MCF 10A (cell line): Measurements from ENCODE around the gene DNAJB9. TPM values are rescaled to one million over a fixed set of nuclear protein-coding genes. Genes with fewer than 3 reads are reported as not detected.

Source experiments
- BruUV-seq: library from RNA; stranded (reverse); fragments of 400-500 nt; replicated peaks from 2 replicates; lab custom pipeline; 2021; lab: Mats Ljungman, UMichigan
- CTCF ChIA-PET: fragments of 300-600 bp; sonication (Branson Sonifier 250); formaldehyde crosslinking; extraction: SDS; loops from one replicate; lab custom pipeline; 2021; ENCODE audit warnings: antibody characterized with exemption, inconsistent platforms; lab: Yijun Ruan, JAX
- POLR2A ChIA-PET: fragments of 300-600, 350-650 bp; sonication (Branson Sonifier 250); formaldehyde crosslinking; extraction: SDS; loops from one replicate; lab custom pipeline; 2020; ENCODE audit warnings: antibody characterized with exemption, inconsistent platforms; lab: Yijun Ruan, JAX
- DNase-seq: peaks from one replicate; pipeline ENCODE4 v3.0.0-alpha.2; 2018; ENCODE audit not compliant: unreplicated experiment
- H3K27ac Mint-ChIP-seq: one replicate; pipeline ENCODE4 v1.8.0; 2022; ENCODE audit warnings: mild to moderate bottlenecking, low read depth, mixed read lengths; ENCODE audit not compliant: unreplicated experiment
- H3K27me3 Mint-ChIP-seq: one replicate; pipeline ENCODE4 v1.8.0; 2022; ENCODE audit warnings: mixed read lengths; ENCODE audit not compliant: insufficient read depth, unreplicated experiment
- H3K36me3 Mint-ChIP-seq: one replicate; pipeline ENCODE4 v1.8.0; 2022; ENCODE audit warnings: mild to moderate bottlenecking, moderate library complexity, mixed read lengths; ENCODE audit not compliant: insufficient read depth, unreplicated experiment
- H3K4me1 Mint-ChIP-seq: one replicate; pipeline ENCODE4 v1.8.0; 2022; ENCODE audit warnings: mixed read lengths; ENCODE audit not compliant: insufficient read depth, unreplicated experiment
- H3K4me3 Mint-ChIP-seq: one replicate; pipeline ENCODE4 v1.8.0; 2022; ENCODE audit warnings: mild to moderate bottlenecking, moderate library complexity, mixed read lengths; ENCODE audit not compliant: unreplicated experiment
- H3K9me3 Mint-ChIP-seq: one replicate; pipeline ENCODE4 v1.8.0; 2022; ENCODE audit warnings: mixed read lengths; ENCODE audit not compliant: unreplicated experiment
- intact Hi-C: fragments of 100-400 bp; cut with micrococcal nuclease; formaldehyde crosslinking; loops from 2 replicates; pipeline ENCODE4 v1.14.1; 2022
- total RNA-seq: library from RNA; stranded (reverse); gene quantifications from 2 replicates; pipeline ENCODE4 v1.2.3, GENCODE V29; 2022
- TF ChIP-seq, protein P1 (sequence below): fragments of 200-600 bp; IDR thresholded peaks from one replicate; pipeline ENCODE4 v1.8.0; 2022; ENCODE audit warnings: antibody characterized with exemption, mild to moderate bottlenecking; ENCODE audit not compliant: unreplicated experiment

DNAJB9 gene
- total RNA-seq, 1 experiment from 2014 or later = 45.9 TPM

DNA sequence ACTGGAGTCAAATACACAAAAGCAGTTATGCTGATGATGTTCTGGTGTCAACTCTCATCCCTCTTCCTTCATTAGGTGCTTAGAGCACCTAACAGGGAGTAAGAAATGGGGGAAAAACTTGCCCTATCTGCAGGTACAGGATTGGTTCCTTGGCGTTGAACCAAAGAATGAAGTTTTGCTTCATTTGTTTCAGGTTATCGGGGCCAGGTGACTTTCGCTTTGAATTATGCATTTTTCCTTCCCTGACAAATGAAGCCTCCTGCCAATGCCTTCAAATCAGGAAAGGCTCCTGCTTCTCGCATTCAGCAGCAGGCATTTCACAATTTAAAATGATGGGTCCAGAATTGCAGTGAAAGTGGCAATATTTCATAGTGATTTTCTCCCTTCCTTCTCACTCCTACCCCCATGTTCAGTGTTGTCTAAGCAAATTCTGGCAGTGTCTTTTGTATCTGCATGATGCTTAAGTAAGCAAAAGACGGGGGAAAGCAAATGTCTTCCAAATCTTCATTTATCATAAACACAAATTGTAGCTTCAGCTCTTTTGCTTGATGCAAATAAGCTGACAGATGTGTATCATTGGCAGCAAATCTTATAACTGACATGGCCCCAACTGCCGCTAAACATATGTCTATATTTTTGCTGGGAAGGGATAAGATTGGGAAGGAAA lies 29.4 kb downstream of the DNAJB9 start:
- no peaks in the 10 kb centered on the region for H3K36me3 Mint-ChIP-seq
- no peaks in the 10 kb centered on the region for H3K9me3 Mint-ChIP-seq
- H3K27ac Mint-ChIP-seq = no peak overlapping the region
- no peaks in the 10 kb centered on the region for H3K4me1 Mint-ChIP-seq
- H3K4me3 Mint-ChIP-seq = no peak overlapping the region
- POLR2A ChIA-PET = no interaction called here
- CTCF ChIA-PET = no interaction called here
- peaks cover 30% of the 10 kb centered on the region for H3K27me3 Mint-ChIP-seq
- intact Hi-C loops = no loop called here
- no TSS peak for BruUV-seq
- TF ChIP-seq, protein P1, sequence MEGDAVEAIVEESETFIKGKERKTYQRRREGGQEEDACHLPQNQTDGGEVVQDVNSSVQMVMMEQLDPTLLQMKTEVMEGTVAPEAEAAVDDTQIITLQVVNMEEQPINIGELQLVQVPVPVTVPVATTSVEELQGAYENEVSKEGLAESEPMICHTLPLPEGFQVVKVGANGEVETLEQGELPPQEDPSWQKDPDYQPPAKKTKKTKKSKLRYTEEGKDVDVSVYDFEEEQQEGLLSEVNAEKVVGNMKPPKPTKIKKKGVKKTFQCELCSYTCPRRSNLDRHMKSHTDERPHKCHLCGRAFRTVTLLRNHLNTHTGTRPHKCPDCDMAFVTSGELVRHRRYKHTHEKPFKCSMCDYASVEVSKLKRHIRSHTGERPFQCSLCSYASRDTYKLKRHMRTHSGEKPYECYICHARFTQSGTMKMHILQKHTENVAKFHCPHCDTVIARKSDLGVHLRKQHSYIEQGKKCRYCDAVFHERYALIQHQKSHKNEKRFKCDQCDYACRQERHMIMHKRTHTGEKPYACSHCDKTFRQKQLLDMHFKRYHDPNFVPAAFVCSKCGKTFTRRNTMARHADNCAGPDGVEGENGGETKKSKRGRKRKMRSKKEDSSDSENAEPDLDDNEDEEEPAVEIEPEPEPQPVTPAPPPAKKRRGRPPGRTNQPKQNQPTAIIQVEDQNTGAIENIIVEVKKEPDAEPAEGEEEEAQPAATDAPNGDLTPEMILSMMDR = no peak
- no peak for DNase-seq

DNA sequence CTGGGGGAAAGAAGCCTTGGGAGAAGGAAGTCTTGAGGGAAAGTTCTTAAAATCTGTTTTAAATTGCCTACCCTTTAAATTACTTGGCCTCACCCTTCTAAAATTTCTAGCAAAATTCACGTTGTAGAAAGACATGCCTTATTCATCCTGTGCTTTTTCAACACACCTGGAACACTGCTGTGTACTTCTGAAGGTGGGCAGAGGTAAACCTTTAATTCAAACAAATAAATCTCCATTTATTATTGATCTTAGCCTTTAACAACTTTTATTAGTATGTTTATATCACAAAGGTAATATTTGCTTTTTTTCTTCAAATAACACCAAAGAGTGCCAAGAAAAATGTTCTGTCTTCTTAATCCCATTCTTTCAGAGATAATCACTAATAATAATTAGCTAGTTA lies 30.7 kb downstream of the DNAJB9 start:
- Mint-ChIP-seq H3K27me3 (peaks cover 30% of the 10 kb centered on the region), H3K4me3 (no peak overlapping the region), H3K36me3 (no peaks in the 10 kb centered on the region), H3K9me3 (no peaks in the 10 kb centered on the region), H3K27ac (no peak overlapping the region), H3K4me1 (no peaks in the 10 kb centered on the region)
- POLR2A ChIA-PET = interaction anchor here (0.5 to 0.8 kb wide), 3 partner anchors 8 to 31 kb away, joined by 3 to 6 read pairs (median 4); partner anchors contain the start of genes DNAJB9 and THAP5
- BruUV-seq = no TSS peak
- CTCF ChIA-PET = no interaction called here
- TF ChIP-seq, protein P1 = no peak
- no peak for DNase-seq
- intact Hi-C loops = no loop called here

DNA sequence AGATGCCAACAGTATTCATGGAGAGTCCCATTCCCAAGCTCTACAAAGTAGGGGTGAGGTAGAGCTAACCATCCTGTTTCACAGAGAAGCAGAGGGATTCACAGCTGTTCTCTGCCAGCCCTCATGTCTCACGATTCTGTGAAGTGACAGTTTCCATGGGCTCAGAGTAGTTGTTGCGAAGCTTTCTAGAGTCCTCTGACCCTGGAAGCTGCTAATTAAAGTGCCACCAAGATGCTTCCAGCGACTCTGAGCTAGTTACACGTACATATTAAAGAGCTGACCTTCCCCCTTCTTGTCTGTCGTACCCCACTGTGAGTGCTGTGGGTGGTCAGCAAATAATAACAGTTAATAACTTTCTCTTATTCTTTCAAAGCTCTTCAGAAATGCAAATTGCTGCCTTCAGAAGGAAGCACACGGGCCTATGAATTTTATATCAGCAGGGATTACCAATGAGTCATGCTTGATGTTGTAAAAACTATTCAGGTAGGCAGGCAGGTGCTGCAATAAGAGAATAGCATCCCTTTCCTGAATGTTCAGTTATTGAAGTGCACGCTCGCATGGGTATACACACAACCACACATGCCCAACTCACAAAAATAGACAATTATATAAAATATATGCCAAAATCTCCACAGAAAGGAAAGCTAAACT lies 34.1 kb downstream of the DNAJB9 start:
- Mint-ChIP-seq H3K4me3 (no peak overlapping the region), H3K36me3 (no peaks in the 10 kb centered on the region), H3K4me1 (no peaks in the 10 kb centered on the region), H3K9me3 (no peaks in the 10 kb centered on the region), H3K27me3 (peaks cover 31% of the 10 kb centered on the region), H3K27ac (no peak overlapping the region)
- intact Hi-C loops = no loop called here
- DNase-seq = no peak
- ChIA-PET POLR2A (no interaction called here), CTCF (interaction anchor here (0.6 to 1.3 kb wide), 7 partner anchors 10 to 992 kb away, joined by 3 to 4 read pairs (median 3); no protein-coding TSS in a partner anchor)
- no TSS peak for BruUV-seq
- TF ChIP-seq, protein P1 = no peak

DNA sequence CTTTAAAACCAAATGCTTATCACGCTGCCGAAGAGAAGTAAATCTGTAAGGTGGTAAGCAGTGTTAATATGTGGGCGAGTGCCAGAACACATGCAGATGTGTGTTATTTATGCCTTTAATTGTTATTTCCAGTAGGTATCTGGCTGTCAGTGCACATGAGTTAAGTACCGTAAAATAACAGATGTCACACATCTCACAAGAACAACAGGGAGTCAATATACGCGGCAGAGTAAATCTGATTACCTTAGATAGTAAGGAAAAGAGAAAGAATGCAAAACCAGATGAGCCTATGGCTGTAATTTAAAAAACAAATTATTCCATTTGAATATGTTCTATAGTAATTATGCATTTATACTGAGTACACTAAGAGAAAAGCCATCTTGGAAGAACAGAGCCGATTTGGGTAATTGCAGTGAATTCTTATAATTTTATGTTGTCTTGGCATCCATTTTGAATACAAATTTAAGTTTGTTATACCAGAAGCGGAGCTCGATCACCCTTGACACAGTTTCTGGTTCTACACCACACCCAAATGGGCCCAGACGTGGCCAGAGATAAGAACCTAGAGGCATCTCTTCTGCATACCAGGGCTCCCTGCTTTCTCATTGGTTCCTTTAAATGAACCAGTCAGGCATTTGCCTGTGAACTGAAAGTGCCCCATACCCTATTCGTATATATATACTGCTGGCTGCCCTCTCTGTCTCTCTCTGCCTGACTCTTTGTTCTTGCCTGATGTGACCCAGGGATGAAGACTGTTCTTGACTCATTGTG lies 34.8 kb downstream of the DNAJB9 start:
- peaks cover 24% of the 10 kb centered on the region for H3K27me3 Mint-ChIP-seq
- POLR2A ChIA-PET = no interaction called here

More for the DNA sequence above, 34.8 kb downstream of the DNAJB9 start:
- Mint-ChIP-seq H3K4me3 (no peak overlapping the region), H3K4me1 (no peaks in the 10 kb centered on the region), H3K9me3 (no peaks in the 10 kb centered on the region), H3K36me3 (no peaks in the 10 kb centered on the region), H3K27ac (no peak overlapping the region)
- TF ChIP-seq, protein P1 = no peak
- BruUV-seq = no TSS peak
- intact Hi-C loops = no loop called here
- DNase-seq = no peak
- CTCF ChIA-PET = interaction anchor here (0.6 to 1.3 kb wide), 5 partner anchors 30 to 992 kb away, joined by 3 to 4 read pairs (median 3); no protein-coding TSS in a partner anchor
